ENCODE measurements around the gene SERPINC1.

GRCh38 chr1:173914366-173914871 lies 2.7 kb downstream of the SERPINC1 start:
- TF ChIP-seq GATA3 (IDR thresholded peaks at IDR 0.05; ENCODE audit: low read depth, low read length), result no peak
- TF ChIP-seq GATA2 (IDR thresholded peaks at IDR 0.05; ENCODE audit: low read depth, low read length), result no peak

All from SH-SY5Y (cell line).